ENCODE results near the gene SDC4.

DNA sequence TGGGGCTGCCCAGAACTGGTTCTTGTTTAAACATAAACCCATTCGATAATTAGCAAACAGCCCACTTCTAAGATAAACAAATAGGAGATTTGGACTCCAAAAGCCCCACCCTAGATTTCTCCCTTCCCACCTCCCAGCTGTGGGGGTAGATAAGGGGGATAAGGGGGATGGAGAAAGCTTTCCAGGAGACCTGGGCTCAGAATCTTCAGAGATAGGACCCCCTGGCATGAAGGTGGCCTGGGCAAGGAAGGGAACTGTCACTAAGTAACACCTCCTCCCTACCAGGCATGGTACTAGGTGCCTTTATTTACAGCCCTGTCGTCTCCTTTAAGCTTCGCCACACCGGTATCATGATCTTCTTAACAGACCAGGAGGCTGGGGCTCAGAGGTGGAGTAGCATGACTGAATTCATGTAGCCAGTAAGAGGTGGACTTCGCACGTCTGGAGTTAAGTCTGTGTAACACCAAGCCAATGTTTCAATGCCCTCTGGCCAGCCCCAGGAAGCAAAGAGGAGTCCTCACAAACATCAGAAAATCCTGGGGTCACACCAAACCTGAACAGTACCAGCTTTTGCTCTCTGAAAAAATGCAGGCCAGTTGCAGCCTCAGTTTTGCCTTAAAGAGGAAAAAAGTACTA is 4.6 kb downstream of the SDC4 start:
- TF ChIP-seq, protein P1, sequence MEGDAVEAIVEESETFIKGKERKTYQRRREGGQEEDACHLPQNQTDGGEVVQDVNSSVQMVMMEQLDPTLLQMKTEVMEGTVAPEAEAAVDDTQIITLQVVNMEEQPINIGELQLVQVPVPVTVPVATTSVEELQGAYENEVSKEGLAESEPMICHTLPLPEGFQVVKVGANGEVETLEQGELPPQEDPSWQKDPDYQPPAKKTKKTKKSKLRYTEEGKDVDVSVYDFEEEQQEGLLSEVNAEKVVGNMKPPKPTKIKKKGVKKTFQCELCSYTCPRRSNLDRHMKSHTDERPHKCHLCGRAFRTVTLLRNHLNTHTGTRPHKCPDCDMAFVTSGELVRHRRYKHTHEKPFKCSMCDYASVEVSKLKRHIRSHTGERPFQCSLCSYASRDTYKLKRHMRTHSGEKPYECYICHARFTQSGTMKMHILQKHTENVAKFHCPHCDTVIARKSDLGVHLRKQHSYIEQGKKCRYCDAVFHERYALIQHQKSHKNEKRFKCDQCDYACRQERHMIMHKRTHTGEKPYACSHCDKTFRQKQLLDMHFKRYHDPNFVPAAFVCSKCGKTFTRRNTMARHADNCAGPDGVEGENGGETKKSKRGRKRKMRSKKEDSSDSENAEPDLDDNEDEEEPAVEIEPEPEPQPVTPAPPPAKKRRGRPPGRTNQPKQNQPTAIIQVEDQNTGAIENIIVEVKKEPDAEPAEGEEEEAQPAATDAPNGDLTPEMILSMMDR (conservative IDR thresholded peaks at IDR 0.05): no peak
- no peak for TF ChIP-seq EZH2 (IDR thresholded peaks at IDR 0.05; ENCODE audit: low read depth)

Measured in PC-9 (cell line).